GM12872 (cell line): Measurements from ENCODE around the gene OBSCN.

Experiments
- TF ChIP-seq, protein P1 (sequence below): IDR thresholded peaks from 3 replicates; pipeline ENCODE4 v1.5.1; 2011; ENCODE audit warnings: low read depth, mild to moderate bottlenecking, low read length, moderate library complexity; ENCODE audit not compliant: insufficient read depth

OBSCN gene

DNA sequence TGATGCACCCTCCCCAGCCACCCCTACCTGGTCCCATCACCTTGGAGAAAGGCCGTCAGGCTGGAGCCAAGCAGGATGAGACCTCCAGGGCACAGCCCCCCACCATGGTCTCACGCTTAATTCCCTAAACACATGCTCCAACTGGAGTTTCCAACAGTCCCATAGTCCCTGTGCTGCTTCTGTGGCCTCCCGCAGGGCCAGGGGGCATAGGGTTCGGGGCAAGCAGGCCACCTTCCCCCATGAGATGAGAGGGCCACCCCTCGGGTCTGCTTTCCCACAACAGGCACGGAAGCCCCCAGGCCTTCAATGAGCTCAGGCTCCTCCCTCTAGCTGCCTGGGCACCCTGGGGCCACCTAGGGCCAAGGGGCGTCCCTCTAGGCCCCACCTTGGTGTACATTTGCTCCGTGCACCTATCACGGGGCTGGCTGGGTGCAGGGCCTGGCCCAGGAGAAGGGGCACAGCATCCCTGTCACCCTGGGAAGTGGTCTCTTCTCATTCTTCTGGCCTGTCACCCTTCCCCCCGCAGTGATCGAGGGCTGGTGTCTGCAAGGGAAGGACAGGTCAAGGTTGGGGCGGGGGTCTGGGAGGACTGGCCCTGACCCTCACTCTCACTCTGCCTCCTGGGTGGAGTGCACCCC lies 156.3 kb downstream of the OBSCN start:
- TF ChIP-seq, protein P1, sequence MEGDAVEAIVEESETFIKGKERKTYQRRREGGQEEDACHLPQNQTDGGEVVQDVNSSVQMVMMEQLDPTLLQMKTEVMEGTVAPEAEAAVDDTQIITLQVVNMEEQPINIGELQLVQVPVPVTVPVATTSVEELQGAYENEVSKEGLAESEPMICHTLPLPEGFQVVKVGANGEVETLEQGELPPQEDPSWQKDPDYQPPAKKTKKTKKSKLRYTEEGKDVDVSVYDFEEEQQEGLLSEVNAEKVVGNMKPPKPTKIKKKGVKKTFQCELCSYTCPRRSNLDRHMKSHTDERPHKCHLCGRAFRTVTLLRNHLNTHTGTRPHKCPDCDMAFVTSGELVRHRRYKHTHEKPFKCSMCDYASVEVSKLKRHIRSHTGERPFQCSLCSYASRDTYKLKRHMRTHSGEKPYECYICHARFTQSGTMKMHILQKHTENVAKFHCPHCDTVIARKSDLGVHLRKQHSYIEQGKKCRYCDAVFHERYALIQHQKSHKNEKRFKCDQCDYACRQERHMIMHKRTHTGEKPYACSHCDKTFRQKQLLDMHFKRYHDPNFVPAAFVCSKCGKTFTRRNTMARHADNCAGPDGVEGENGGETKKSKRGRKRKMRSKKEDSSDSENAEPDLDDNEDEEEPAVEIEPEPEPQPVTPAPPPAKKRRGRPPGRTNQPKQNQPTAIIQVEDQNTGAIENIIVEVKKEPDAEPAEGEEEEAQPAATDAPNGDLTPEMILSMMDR, result no peak

DNA sequence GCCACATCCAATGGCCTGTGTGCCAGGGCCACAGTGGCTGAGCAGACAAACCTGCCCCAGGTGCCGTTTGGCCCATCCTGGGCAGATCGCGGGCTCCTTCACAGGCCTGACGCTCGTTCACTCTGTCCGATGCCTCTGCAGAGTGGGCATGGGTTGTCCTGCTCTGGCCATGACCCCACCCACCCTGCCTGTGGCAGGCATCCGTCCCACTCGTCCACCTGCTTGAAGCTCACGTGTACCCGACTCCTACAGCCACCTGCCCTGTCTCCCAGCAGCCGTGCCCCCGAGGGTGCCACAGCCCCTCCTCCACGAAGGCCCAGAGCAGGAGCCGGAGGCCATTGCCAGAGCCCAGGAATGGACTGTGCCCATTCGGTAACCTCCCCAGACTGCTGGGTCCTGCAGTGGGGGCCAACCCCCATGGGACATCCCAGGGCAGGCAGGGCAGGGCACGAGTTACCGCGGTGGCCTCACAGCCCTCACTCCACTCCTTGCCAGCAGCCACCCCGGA lies 156.9 kb downstream of the OBSCN start:
- TF ChIP-seq, protein P1, result no peak

DNA sequence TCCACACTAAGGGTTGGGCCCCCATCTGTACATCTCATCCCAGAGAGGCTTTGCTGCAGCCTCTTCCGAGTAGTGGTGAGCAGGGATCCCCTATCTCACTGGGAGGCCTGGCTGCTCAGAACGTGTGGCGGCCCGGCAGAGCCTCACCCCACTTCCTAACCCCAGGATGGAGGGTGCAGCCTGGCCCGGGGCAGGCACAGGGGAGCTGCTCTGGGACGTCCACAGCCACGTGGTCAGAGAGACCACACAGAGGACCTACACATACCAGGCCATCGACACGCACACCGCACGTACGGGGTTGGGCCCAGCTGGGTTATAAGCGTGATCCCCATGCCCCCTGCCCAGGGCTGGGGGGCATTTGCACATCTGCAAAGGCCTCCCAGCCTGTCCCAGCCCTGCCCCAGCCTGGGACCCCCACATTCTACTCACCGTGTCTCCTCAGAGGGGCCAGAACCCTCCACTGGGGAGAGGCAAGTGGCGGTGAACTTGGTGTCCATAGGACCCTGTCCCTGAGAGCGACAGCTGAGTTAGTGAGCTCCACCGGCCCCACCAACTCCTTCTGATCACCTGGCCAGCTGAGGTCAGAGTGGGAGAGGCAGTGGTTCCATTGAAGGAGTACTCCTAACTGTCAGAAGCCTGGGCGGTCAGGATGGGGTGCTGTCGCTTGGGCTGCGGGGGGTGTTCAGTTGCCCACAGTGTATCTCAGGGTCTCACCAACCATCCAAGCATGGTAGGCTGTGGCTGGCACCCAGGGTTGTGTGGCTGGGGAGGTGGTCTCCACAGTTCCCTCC lies 157.6 kb downstream of the OBSCN start:
- TF ChIP-seq, protein P1, result no peak

DNA sequence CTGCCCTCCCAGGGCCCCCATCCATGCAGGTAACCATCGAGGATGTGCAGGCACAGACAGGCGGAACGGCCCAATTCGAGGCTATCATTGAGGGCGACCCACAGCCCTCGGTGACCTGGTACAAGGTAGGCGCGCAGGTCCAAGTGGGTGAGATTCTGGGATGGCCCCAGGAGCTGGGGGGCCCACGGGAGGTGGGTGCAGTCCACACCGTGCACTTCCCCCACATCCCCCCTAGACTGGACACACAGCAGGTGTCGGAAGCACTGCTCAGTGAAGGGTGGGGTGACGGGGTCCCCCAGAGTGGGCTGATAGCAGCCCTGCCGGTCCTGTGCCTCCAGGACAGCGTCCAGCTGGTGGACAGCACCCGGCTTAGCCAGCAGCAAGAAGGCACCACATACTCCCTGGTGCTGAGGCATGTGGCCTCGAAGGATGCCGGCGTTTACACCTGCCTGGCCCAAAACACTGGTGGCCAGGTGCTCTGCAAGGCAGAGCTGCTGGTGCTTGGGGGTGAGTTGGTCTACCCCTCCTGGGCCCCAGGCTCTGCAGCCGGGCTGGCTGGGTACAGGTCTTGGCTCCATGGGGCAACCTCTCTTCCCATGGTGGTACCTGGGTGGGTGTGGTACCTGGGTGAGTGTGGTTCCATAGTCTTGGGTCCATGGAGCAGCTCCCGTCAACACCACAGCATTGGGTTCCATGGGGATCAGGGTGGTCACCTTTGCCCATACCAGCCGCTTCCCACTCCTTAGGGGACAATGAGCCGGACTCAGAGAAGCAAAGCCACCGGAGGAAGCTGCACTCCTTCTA lies 158.4 kb downstream of the OBSCN start:
- TF ChIP-seq, protein P1, result no peak

DNA sequence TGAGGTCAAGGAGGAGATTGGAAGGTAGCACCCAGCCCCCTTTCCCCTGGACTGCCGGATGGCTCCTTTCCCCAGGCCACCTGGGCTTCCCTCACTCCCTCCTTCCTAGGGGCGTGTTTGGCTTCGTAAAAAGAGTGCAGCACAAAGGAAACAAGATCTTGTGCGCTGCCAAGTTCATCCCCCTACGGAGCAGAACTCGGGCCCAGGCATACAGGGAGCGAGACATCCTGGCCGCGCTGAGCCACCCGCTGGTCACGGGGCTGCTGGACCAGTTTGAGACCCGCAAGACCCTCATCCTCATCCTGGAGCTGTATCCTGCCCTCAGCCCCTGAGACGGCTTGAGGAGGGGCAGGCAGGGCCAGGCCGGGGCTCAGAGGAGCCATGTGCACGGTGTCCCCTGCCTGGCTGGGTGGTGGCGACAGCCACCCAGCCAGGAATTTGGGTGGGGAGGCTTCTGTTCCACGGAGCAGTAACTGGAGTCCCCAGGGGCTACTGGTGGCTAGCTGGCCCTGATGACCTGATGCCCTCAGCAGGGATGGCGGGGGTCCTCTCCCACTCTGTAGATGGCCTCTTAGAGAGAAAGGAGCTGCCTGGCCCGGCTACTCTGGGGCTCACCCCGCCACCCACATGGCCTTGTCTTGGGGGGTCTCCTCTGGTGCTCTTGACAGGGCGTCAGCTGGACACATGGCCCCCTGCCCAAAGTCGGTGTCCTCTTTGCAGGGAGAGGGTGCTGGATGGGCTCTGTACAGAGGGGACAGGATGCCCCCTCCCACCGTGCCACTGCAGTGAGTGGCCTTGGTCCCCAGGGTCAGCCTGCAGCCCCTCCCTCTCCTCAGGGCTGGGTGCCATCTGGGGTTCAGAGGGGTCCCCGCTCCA lies 159.3 kb downstream of the OBSCN start:
- TF ChIP-seq, protein P1, result no peak

DNA sequence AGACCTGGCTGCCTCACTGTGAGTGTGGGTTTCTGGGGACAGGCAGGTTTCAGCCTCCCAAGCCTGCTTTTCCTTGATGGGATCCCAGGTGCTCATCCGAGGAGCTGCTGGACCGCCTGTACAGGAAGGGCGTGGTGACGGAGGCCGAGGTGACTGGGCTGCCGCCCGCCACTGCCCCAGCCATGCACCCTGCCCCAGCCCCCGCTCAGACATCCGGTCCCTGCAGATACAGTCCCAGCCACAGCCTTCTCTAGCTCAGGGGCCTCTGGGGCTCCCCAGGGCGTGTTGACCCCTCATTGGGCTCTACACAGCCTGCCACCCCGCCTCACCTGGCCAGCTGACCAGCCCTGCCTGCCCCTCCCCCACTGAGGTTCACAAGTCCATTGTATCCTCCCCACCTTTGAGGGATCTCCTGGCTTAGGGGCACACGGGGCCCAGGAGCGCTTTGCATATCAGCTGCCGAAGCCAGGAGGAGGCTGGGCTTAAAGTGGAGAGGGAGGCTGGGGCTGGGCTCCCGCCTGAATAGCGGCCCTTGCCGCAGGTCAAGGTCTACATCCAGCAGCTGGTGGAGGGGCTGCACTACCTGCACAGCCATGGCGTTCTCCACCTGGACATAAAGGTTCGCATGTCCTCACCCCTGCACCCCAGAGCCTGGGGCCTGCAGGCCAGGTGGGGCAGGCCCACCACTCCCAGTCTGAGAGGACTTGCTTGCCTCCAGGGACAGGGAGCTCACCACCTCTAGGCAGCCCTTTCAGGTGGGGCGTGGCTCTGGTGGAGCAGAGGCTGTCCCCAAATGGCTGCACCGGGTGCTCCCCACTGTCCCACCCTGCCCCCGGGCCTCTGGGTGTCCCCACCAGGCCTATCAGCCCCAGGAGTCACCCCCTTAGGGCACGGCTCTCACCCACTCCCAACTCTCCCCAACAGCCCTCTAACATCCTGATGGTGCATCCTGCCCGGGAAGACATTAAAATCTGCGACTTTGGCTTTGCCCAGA lies 160.3 kb downstream of the OBSCN start:
- TF ChIP-seq, protein P1, result no peak
